OCI-LY7 (cell line): ENCODE results near the gene TPX2. TPM values are rescaled to one million over a fixed set of nuclear protein-coding genes. Genes with fewer than 3 reads are reported as not detected.

Source experiments
- BruUV-seq: library from RNA; stranded (reverse); fragments of 400-500 nt; replicated peaks from 2 replicates; lab custom pipeline; 2021; lab: Mats Ljungman, UMichigan
- CTCF ChIA-PET: fragments of 300-600 bp; sonication (Branson Sonifier 250); formaldehyde crosslinking; loops from one replicate; lab custom pipeline; 2022; ENCODE audit warnings: antibody characterized with exemption; ENCODE audit not compliant: unreplicated experiment; lab: Charles Lee
- POLR2A ChIA-PET: fragments of 300-600 bp; sonication (Branson Sonifier 250); formaldehyde crosslinking; loops from one replicate; lab custom pipeline; 2022; ENCODE audit warnings: antibody characterized with exemption; lab: Charles Lee
- DNase-seq: peaks from one replicate; pipeline ENCODE4 v3.0.0-alpha.2; 2015; ENCODE audit warnings: low spot score
- H2AFZ ChIP-seq: fragments of 200-600 bp; sonication (generic), shearing (Covaris generic); 2 replicates; pipeline ENCODE4 v1.6.1; 2014; ENCODE audit warnings: mild to moderate bottlenecking, antibody characterized with exemption, low read length, moderate library complexity
- H3K27ac ChIP-seq: fragments of 200-600 bp; sonication (generic); 2 replicates; pipeline ENCODE4 v1.5.1; 2014; ENCODE audit warnings: mixed run types, low read depth, mild to moderate bottlenecking, moderate library complexity, low read length, inconsistent platforms; ENCODE audit not compliant: poor library complexity, severe bottlenecking
- H3K36me3 ChIP-seq: fragments of 200-600 bp; sonication (generic); 2 replicates; pipeline ENCODE4 v1.6.1; 2014; ENCODE audit warnings: mild to moderate bottlenecking, antibody characterized with exemption, low read length, moderate library complexity, mixed read lengths; ENCODE audit not compliant: insufficient read depth
- H3K4me1 ChIP-seq: fragments of 200-600 bp; sonication (generic); 2 replicates; pipeline ENCODE4 v1.5.1; 2014; ENCODE audit warnings: mild to moderate bottlenecking, low read length; ENCODE audit not compliant: insufficient read depth, poor library complexity, severe bottlenecking
- H3K4me2 ChIP-seq: fragments of 200-600 bp; sonication (generic); 2 replicates; pipeline ENCODE4 v1.6.1; 2014; ENCODE audit warnings: mild to moderate bottlenecking, low read length
- H3K4me3 ChIP-seq: fragments of 200-600 bp; sonication (generic); 2 replicates; pipeline ENCODE4 v1.5.1; 2014; ENCODE audit warnings: mild to moderate bottlenecking, low read depth, low read length; ENCODE audit not compliant: poor library complexity, severe bottlenecking
- H3K79me2 ChIP-seq: fragments of 200-600 bp; sonication (generic); 2 replicates; pipeline ENCODE4 v1.6.1; 2016; ENCODE audit warnings: low read depth, mild to moderate bottlenecking, low read length, moderate library complexity, mixed read lengths; ENCODE audit not compliant: insufficient read depth
- H3K9me2 ChIP-seq: fragments of 200-600 bp; sonication (generic); 2 replicates; pipeline ENCODE4 v1.6.1; 2016; ENCODE audit warnings: mild to moderate bottlenecking, low read length, mixed read lengths; ENCODE audit not compliant: insufficient read depth
- H3K9me3 ChIP-seq: fragments of 200-600 bp; sonication (generic); 2 replicates; pipeline ENCODE4 v1.6.1; 2014; ENCODE audit warnings: mild to moderate bottlenecking, mixed run types, low read length, mixed read lengths
- H4K20me1 ChIP-seq: fragments of 200-600 bp; sonication (generic); 2 replicates; pipeline ENCODE4 v1.6.1; 2014; ENCODE audit warnings: mild to moderate bottlenecking, antibody characterized with exemption, low read length, moderate library complexity, mixed read lengths; ENCODE audit not compliant: insufficient read depth
- CTCF ChIP-seq: fragments of 200-600 bp; sonication (generic); conservative IDR thresholded peaks from 2 replicates; pipeline ENCODE4 v1.5.1; 2014; ENCODE audit warnings: mild to moderate bottlenecking, antibody characterized with exemption, low read length, moderate library complexity, mixed read lengths
- EZH2phosphoT487 ChIP-seq: fragments of 200-600 bp; sonication (generic); IDR thresholded peaks from 2 replicates; pipeline ENCODE4 v1.6.1; 2018; ENCODE audit warnings: low read depth, borderline replicate concordance, mild to moderate bottlenecking, mixed run types, antibody characterized with exemption, low read length, moderate library complexity, mixed read lengths
- intact Hi-C: fragments of 100-400 bp; cut with micrococcal nuclease; formaldehyde crosslinking; loops from one replicate; pipeline ENCODE4 v1.10.0; 2022; ENCODE audit not compliant: unreplicated experiment
- total RNA-seq, 2 experiments: library from RNA; depleted of rRNA in 1 of 2; stranded (reverse); fragments of >200 nt in 1 of 2; shearing (Covaris generic) in 1 of 2; gene quantifications; 2 replicates each; pipeline ENCODE4 v1.2.3, GENCODE V29; 2014 to 2022

The TPX2 gene
- total RNA-seq, 2 experiments from 2014 or later, result 121 to 173 TPM

- no peak for DNase-seq
- H3K4me2 ChIP-seq, result no peak overlapping the region
- no peak overlapping the region for H3K27ac ChIP-seq
- TF ChIP-seq EZH2phosphoT487 (no peak), CTCF (no peak)
- intact Hi-C loops, result loop anchor here (5.0 kb wide), 1 partner anchor 38 kb away; no protein-coding TSS in a partner anchor
- ChIA-PET CTCF (no interaction called here), POLR2A (no interaction called here)
- H3K9me3 ChIP-seq, result no peaks in the 10 kb centered on the region
- no TSS peak for BruUV-seq
- peaks cover 95% of the 10 kb centered on the region for H3K36me3 ChIP-seq
- H3K4me3 ChIP-seq, result no peak overlapping the region
- H2AFZ ChIP-seq, result no peak overlapping the region
- peaks cover 4% of the 10 kb centered on the region; the same call in 1 of the 2 replicates for H4K20me1 ChIP-seq
- H3K9me2 ChIP-seq, result no peaks in the 10 kb centered on the region
- H3K4me1 ChIP-seq, result no peaks in the 10 kb centered on the region
- peaks cover 40% of the 10 kb centered on the region for H3K79me2 ChIP-seq
These were observed 25.7 kb downstream of the TPX2 start for GRCh38 chr20:31764641-31765305.

- intact Hi-C loops, result loop anchor here (5.0 kb wide), 1 partner anchor 34 kb away; no protein-coding TSS in a partner anchor
- Histone ChIP-seq H3K4me2 (no peak overlapping the region), H3K27ac (no peak overlapping the region), H2AFZ (no peak overlapping the region), H4K20me1 (no peaks in the 10 kb centered on the region; the same call in 1 of the 2 replicates), H3K4me3 (no peak overlapping the region), H3K9me2 (no peaks in the 10 kb centered on the region), H3K79me2 (peaks cover 21% of the 10 kb centered on the region), H3K4me1 (no peaks in the 10 kb centered on the region), H3K36me3 (peaks cover 95% of the 10 kb centered on the region), H3K9me3 (no peaks in the 10 kb centered on the region)
- ChIA-PET CTCF (no interaction called here), POLR2A (interaction anchor here (0.6 kb wide), 1 partner anchor 13 kb away, joined by 3 read pairs; no protein-coding TSS in a partner anchor)
- no peak for DNase-seq
- BruUV-seq, result no TSS peak
- TF ChIP-seq CTCF, result no peak
- no peak for TF ChIP-seq EZH2phosphoT487
These were observed 28.7 kb downstream of the TPX2 start for GRCh38 chr20:31767805-31768204.

GRCh38 chr20:31769681-31770080 is 30.6 kb downstream of the TPX2 start:
- no peak for DNase-seq
- no peak overlapping the region for H3K4me3 ChIP-seq
- H3K4me2 ChIP-seq, result no peak overlapping the region
- intact Hi-C loops, result loop anchor here (5.0 kb wide), 1 partner anchor 33 kb away; no protein-coding TSS in a partner anchor
- TF ChIP-seq CTCF (no peak), EZH2phosphoT487 (no peak)
- H3K79me2 ChIP-seq, result peaks cover 9% of the 10 kb centered on the region
- no peaks in the 10 kb centered on the region; the same call in 1 of the 2 replicates for H4K20me1 ChIP-seq
- CTCF ChIA-PET, result no interaction called here
- no peaks in the 10 kb centered on the region for H3K9me3 ChIP-seq
- H3K4me1 ChIP-seq, result no peaks in the 10 kb centered on the region
- no peak overlapping the region for H3K27ac ChIP-seq
- H3K9me2 ChIP-seq, result no peaks in the 10 kb centered on the region
- H2AFZ ChIP-seq, result no peak overlapping the region
- peaks cover 97% of the 10 kb centered on the region for H3K36me3 ChIP-seq
- POLR2A ChIA-PET, result no interaction called here
- BruUV-seq, result no TSS peak
